Neutrophil (primary cell): Measurements from ENCODE around the gene TUBB6.

Experiments used
- H3K27ac ChIP-seq: fragments of 200-600 bp; sonication (generic); 2 replicates; pipeline ENCODE4 v1.5.1; 2016; ENCODE audit warnings: mild to moderate bottlenecking, moderate library complexity
- H3K27me3 ChIP-seq: fragments of 200-600 bp; sonication (generic); 2 replicates; pipeline ENCODE4 v1.6.0; 2016; ENCODE audit warnings: mild to moderate bottlenecking
- H3K36me3 ChIP-seq: fragments of 200-600 bp; sonication (generic); 2 replicates; pipeline ENCODE4 v1.5.1; 2017
- H3K4me1 ChIP-seq, 2 experiments: fragments of 200-600 bp in 1 of 2; sonication (generic) in 1 of 2; 1 replicate in 1 of 2; 2 replicates in 1 of 2; pipeline versions ENCODE4 v1.5.1 to v1.6.1; 2013 to 2016; ENCODE audit warnings: low read depth in 1 of 2, low read length in 1 of 2, mild to moderate bottlenecking in 1 of 2, moderate library complexity in 1 of 2; ENCODE audit not compliant: control insufficient read depth in 1 of 2, insufficient read depth in 1 of 2
- H3K4me3 ChIP-seq, 2 experiments: fragments of 200-600 bp in 1 of 2; sonication (generic) in 1 of 2; 1 replicate in 1 of 2; 2 replicates in 1 of 2; pipeline ENCODE4 v1.5.1; 2013 to 2016; ENCODE audit warnings: low read depth in 1 of 2, low read length in 1 of 2, mild to moderate bottlenecking in 1 of 2, moderate library complexity in 1 of 2
- H3K9me3 ChIP-seq: fragments of 200-600 bp; sonication (generic); 2 replicates; pipeline ENCODE4 v1.5.1; 2016
- CTCF ChIP-seq: fragments of 200-600 bp; sonication (generic); IDR thresholded peaks from 2 replicates; pipeline ENCODE4 v1.5.1; 2016; ENCODE audit warnings: antibody characterized with exemption

TUBB6 gene

GRCh38 chr18:12302391-12303147, 5.5 kb upstream of the TUBB6 start:
- H3K27ac ChIP-seq: no peak overlapping the region
- peaks cover 34% of the 10 kb centered on the region for H3K27me3 ChIP-seq
- no peak for TF ChIP-seq CTCF
- H3K4me1 ChIP-seq: peaks cover 9 to 10% of the 10 kb centered on the region in 2 experiments
- no peak overlapping the region for H3K4me3 ChIP-seq
- H3K9me3 ChIP-seq: no peaks in the 10 kb centered on the region
- no peaks in the 10 kb centered on the region for H3K36me3 ChIP-seq

- H3K4me1 ChIP-seq: peaks cover 14 to 22% of the 10 kb centered on the region in 2 experiments
- H3K9me3 ChIP-seq: no peaks in the 10 kb centered on the region
- H3K27ac ChIP-seq: no peak overlapping the region
- no peak overlapping the region for H3K4me3 ChIP-seq
- peaks cover 54% of the 10 kb centered on the region for H3K27me3 ChIP-seq
- TF ChIP-seq CTCF: no peak
- no peaks in the 10 kb centered on the region for H3K36me3 ChIP-seq
These were observed 3.5 kb upstream of the TUBB6 start for GRCh38 chr18:12304351-12305210.

- H3K4me3 ChIP-seq: no peak overlapping the region
- no peak for TF ChIP-seq CTCF
- H3K27ac ChIP-seq: no peak overlapping the region
- H3K9me3 ChIP-seq: no peaks in the 10 kb centered on the region
- peaks cover 60% of the 10 kb centered on the region for H3K27me3 ChIP-seq
- H3K36me3 ChIP-seq: no peaks in the 10 kb centered on the region
- peaks cover 14 to 22% of the 10 kb centered on the region in 2 experiments for H3K4me1 ChIP-seq
These were observed 2.8 kb upstream of the TUBB6 start for GRCh38 chr18:12305211-12305610.

DNA sequence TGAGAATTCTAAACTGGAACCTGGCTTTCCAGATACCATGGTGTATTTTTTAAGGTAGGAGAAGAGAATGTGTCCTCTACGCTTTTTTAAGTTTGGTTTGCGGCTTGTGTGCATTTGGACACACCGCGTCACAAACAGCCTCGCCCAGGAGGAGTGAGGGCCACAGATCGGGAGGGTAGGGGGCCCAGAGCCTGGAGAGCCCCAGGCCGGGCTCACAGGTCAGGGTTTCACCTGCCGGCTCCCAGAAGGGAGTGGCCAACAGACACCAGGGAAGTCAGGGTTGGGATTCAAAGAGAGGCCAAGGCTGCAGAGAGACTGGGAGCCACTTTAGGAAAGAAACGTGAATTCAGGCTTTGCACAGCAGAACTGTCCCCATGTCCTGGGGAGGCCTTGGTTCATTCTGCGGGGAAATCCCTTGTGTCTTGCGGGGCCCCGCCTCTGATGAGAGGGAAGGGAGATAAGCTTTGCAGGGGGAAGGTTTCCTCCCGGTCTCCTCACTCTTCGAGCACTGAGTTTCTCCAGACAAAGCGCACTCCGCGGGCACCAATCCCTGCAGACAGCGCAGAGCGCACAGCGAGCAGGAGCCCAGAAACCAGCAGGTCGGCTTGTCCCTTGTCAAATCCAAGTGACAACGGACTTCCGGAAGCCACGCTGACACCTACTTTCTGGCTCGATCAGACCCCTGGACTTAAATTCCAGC, 2.0 kb upstream of the TUBB6 start:
- Histone ChIP-seq H3K4me1 (peaks cover 14 to 22% of the 10 kb centered on the region in 2 experiments), H3K36me3 (no peaks in the 10 kb centered on the region), H3K9me3 (no peaks in the 10 kb centered on the region), H3K27ac (no peak overlapping the region), H3K4me3 (no peak overlapping the region), H3K27me3 (peaks cover 66% of the 10 kb centered on the region)
- TF ChIP-seq CTCF: no peak
